GM20431 (cell line): ENCODE results near the gene CYB5A.

Source experiments
- in situ Hi-C: fragments of 300-500 bp; cut with MseI, MboI; formaldehyde crosslinking; loops from one replicate; pipeline ENCODE4 v1.15.0; 2020; ENCODE audit warnings: low sequenced_read_pairs; ENCODE audit not compliant: unreplicated experiment

Gene CYB5A, protein sequence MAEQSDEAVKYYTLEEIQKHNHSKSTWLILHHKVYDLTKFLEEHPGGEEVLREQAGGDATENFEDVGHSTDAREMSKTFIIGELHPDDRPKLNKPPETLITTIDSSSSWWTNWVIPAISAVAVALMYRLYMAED

DNA sequence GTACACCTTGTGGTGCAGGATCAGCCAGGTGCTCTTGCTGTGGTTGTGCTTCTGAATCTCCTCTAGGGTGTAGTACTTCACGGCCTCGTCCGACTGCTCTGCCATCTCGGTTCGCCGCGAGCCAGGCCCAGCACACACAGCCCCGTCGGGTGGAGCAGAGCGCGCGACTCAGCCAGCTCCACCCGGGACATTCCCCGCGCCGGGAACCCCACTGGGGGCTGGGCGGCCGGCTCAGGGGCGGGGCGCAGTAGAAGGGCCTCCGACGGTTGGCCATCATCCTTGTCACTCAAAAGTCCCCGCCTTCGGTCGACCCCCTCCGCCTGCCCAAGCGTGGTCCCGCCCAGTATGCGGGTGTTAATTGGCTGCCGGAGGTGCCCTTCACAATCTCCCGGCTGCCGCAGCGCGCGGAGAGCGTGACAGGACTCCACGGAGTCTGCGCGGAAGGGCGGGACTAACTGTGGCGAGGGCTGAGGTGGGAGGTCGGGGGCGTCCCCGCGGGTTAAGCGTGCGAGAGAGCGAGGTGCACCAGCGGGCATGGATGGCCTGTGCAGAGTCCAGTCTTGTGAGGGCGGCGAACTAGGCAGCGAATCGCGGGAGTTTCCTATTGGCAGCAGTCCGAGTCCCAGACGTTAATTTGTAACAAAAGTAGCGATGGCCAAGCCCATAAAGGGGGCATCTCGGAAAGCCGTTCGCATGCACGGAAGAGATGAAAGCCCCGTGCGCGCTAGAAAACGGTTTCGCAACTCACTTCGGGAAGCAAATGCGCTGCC, at the start of gene CYB5A:
CYB5A (minus strand) TSS at position 193 of the 770 bp plus-strand sequence; CDS start at position 105, 88 bp downstream.
- in situ Hi-C loops = no loop called here

DNA sequence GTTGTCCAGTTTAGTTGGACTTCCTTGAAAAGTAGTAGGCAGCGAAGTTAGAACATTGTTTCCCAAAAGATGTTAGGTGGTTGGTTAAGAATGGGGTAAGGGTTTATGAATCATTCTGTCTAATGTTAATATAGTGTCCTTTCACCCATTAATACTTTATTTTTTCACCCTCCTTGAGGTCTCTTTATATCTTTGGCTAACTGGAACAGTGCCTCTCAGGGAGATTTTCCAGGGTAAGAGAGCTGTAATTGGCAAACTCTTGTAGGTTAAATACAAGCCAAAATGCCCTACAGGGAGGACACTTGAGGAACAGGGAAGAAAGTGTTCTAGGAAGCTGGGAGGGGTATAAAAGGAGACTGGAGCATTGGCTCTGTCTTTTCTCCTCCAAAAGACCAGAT, 46.1 kb upstream of the CYB5A start:
- in situ Hi-C loops = loop anchor here (25.0 kb wide), 1 partner anchor 126 kb away; no protein-coding TSS in a partner anchor

DNA sequence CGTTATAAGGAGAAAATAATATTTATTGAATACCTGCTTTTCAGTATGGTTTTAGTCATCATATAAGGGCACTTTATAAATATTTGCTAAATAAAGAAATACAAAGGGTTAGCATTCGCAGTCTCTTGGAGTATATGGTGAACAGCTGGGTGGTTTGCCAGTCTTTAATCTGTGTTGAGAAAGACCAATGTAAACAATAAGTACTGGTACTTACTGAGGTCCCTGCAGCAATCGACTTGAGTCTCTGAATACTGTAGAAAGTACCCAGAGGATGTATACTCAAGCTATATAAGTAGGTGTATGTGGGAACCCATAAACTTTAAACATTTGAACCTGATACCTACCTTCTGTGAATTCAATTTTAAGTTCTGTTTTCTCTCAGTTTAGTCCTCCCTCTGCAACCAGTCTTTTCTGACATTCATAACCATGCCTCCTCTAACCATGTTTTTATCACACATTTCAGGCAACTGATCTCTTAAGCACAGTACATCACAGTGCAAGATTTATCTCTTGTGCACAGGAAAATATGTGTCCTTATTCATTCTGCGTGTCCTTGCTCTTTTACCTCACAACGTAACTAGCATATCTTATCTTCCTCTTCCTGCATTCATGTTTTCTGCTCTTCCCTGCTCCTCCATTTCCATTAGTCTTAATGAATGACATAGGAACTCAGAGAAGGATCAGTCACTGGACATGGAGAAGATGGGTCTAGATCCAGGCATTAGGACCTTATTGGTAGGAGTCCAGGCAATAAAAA, 45.6 kb upstream of the CYB5A start:
- in situ Hi-C loops = loop anchor here (25.0 kb wide), 1 partner anchor 125 kb away; no protein-coding TSS in a partner anchor

DNA sequence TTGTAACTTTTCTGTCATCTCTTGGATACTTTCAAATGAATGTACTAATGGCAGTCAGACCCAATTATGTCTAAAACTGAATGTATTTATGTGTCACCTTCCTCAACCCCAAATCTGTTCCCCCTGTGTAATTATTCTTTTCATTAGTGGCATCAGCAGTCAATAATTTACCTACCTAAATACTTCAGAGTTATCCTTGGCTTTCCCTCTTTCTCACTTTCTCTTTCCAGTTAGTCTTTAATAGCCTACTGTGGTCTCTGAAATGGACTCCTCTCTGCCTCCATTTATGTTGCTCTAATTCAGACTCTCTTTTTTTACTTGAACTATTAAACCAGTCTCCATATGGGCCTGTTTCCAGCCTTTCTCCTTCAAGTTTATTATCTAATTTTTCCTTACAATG, 44.9 kb upstream of the CYB5A start:
- in situ Hi-C loops = loop anchor here (25.0 kb wide), 1 partner anchor 124 kb away; no protein-coding TSS in a partner anchor

DNA sequence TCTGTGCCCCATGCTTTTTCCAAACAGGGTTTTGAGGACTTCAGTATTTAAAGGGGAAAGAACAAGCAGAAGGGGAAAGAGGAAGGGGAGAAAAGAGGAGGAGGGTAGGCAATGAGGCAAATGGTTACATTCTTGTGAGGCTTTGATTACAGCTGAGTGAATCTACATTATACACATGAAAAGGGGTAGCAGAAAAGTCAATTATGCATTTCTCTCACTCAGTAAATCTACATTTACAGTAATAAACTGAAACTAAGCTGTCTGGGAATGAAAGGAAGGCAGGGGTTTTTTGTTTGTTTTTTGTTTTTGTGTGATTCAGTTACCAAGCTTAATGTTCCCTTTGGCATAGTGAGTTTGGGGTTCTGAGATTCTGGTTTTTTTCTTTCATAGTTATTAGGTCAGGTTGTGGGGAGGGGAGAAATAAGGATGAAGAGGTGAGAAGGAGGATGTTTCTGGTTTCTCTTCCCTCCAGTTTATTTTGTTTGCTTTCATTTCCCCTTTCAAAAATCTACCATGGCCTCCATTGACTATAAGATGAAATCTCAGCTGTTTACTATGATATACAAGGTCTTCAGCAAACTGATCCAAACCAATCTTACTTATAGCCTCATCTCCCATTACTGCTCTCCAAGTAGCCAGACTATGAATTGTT, 42.6 kb upstream of the CYB5A start:
- in situ Hi-C loops = loop anchor here (25.0 kb wide), 1 partner anchor 122 kb away; no protein-coding TSS in a partner anchor

DNA sequence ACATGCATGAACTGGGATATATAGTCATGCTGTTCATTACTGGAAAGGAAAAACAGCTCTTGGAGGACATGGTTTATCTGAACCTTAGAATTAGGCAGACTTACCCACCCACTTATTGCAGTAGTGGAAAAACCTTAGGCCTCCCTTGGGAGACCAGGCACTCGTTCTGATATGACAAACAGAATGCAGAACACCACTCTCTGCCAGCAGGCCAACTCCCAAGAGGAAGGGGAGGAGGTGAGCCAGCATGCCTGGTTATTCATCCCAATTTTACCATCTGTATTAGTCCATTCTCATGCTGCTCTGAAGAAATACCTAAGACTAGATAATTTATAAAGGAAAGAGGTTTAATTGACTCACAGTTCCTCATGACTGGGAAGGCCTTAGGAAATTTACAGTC, 41.3 kb upstream of the CYB5A start:
- in situ Hi-C loops = loop anchor here (25.0 kb wide), 1 partner anchor 121 kb away; no protein-coding TSS in a partner anchor

DNA sequence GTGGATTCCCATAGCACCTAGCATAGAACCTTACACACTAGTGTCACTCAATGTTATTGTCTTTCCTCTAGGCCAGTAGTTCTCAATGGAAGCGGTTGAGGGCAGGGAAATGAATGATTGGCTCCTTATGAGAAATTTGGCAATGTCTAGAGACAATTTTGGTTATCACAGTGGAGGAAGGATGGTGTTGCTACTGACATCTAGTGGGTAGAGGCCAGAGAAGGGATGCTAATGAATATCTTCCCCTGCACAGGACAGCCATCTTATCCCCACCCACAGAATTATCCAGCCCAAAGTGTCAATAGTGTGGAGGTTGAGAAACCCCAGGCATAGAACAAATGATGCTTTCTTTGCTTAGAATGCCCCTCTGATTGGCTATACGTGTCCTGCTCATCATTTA, 39.6 kb upstream of the CYB5A start:
- in situ Hi-C loops = loop anchor here (25.0 kb wide), 1 partner anchor 119 kb away; no protein-coding TSS in a partner anchor

DNA sequence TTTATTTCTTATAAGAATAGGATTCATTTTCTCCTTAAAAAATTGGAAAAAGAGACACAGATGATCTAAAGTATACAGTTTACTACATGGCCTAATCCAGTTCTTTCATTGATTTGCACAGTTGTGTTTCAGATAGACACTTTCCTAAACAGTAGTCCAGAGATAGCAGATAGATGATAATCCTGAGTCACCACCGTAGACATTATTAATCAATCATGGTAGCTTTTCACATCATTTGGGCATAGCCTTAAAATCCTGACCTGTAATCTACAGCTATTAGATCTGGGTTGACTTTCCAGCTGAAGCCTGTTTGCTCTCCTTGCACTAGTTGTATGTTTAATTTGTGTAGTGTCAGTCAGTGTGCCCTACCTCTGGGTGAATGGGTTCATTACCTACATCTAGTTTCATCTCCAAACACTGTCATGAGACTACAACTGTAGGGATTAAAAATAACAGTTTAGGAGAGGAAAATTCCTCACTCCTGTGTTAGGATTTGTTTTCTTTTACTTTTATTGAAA, 38.0 kb upstream of the CYB5A start:
- in situ Hi-C loops = loop anchor here (25.0 kb wide), 1 partner anchor 117 kb away; no protein-coding TSS in a partner anchor

DNA sequence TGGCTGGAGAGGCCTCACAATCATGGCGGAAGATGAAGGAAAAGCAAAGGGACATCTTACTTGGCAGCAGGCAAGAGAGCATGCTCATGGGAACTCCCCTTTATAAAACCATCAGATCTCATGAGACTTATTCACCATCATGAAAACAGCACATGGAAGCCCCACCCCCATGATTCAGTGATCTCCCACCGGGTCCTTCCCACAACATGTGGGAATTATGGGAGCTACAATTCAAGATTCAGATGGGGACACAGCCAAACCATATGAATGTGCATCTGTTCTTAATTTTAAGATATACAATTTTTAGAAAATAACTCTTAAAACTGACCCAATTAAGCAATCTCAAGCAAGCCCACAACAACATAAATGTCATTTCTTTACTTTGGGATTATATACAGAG, 36.4 kb upstream of the CYB5A start:
- in situ Hi-C loops = loop anchor here (25.0 kb wide), 1 partner anchor 116 kb away; no protein-coding TSS in a partner anchor

DNA sequence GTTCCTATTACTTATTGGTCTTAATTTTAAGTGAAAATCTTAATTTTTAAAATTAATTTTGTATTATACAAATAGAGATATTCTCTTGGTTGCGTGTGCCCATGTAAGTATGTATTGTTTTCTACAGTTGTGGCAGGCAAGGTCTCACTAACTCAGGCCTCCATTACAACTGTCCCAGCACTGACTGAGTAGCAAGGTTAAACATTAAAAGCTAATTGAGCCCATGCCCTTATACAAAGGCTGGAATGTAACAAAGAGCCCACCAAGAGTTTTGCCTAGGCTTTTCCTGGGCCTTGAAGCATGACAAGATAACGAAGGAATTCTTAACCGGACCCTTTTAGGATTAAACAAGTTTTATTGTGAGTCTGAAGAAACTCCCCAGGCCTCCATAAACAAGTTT, 35.0 kb upstream of the CYB5A start:
- in situ Hi-C loops = loop anchor here (25.0 kb wide), 1 partner anchor 114 kb away; no protein-coding TSS in a partner anchor

DNA sequence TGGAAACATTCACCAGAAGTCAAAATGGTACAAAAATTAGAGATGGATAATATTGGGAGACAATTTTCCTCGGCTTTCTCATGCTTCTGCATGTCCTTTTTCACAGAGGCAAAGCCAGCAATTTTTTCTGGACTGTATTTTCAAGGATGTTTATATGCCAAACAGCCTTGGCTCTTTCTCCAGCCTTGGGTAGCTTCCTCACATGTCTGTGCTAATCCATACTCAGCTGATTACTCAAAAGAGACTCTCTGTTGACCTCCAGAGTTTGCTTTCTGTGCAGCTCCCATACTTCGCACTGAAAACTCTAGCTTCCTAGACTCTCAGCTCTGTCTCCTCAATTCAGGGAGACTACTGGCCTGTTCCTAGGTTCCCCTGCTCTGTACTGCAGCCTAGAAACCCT, 34.5 kb upstream of the CYB5A start:
- in situ Hi-C loops = loop anchor here (25.0 kb wide), 1 partner anchor 114 kb away; no protein-coding TSS in a partner anchor

DNA sequence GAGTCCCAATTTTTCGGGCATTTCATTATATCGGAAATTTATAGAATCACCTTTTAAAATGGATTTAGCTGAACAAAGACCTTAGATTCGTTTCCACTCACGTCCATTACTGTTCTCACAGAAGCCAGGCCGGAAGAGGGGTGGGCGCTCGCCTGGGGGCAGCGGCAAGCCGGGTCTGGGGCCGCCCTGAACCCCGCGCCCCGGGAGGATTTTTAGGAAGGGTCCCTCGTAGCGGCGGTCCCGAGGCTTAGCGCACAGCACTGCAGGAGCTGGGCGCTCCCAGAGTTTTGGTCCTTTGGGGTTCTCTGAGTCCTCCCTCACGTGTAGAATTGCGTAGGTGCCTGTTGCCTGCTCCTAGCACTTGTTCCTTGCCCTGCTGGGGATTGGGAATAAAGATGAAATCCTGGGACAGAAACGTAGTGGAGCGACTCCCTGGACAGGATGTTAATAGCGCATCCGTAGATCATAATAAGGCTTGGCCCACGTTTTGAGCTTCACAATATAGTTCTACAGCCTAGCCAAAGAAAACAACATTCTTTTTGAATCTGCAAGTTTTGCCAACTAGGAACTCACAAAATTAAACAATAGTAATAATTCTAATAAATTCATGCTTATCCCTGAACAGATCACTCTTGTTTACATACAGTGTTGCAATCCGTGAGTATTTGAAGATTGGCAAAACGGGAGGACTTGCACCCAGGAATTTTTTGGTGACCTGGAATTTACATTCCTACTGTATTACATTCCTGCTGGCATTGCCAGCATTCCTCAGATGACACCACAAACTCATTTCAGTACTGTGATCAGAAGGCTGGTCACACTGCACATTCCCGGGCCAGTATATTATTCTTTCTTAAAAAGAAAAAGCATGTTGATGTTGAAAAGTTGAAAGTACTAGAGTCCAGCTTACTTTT, 24.8 kb upstream of the CYB5A start:
- in situ Hi-C loops = no loop called here

DNA sequence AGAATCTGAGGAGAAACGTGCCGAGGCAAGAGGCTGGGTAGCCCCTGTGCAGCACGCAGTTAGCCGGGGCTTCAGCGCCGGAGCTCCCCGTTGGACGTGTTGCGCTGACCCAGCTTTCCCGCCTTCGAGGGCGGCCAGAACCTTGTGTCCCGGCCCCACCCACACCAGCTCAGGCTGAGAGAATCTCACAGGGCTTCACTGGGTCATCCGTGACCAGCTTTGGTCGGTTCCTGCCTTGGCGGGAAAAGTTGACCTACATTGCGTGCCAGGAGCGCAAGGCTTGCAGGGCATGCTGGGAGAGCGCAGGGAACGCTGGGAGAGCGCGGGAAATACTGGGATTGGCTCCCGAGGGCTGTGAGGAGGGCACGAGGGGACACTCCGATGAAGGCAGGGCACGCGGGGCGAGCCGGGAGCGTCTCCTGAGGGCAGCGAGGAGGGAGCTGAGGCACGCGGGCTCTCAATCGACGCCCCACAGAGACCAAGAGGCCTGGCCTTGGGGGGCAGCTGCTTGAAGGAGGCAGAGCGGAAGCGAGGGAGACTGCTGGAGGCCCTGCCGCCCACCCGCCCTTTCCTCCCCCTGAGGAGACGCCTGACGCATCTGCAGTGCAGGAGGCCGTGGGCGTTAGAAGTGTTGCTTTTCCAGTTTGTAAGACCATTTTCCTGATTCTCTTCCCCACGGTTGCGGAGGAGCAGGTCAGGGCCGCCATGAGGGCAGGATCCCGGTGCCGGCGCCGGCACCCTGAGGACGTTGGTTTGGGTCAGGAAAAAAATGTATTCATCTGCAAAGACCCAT, 23.9 kb upstream of the CYB5A start, which contains the start of gene C18orf63:
C18orf63 (plus strand) TSS at position 376 of the 793 bp plus-strand sequence. CDS start 2,027 bp downstream, outside the sequence.
- in situ Hi-C loops = no loop called here

DNA sequence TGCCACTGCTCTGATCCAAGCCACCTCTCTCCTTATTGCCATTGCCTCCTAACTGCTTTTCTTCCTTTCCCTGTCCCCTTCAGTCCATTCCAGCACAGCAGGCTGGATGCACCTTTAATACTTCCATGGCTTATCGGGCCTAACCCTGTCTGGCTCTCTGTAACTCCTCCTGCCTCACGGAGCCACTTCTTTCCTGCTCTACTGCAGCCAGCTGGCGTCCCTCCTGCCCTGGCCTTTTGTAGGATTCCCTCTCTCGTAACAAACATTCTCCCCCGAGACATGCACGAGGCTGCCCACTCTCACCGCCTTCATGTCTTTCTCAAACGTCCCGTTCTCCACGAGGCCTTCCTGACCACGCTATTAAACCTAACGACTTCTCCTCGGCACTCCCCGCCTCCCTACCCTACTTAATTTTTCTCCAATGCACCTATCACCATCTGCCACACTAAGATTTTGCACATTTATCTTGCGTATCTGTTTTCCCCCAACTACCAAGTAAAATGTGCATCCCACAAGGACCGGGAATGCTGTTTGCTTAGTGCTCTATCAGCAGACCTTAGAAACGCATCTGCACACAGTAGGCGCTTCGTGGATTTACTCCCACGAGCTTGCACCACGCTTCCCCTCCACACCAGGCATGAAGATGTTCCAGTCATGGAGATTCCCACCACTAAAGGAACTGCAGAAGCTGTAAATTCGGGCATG, 23.1 kb upstream of the CYB5A start:
- in situ Hi-C loops = no loop called here

DNA sequence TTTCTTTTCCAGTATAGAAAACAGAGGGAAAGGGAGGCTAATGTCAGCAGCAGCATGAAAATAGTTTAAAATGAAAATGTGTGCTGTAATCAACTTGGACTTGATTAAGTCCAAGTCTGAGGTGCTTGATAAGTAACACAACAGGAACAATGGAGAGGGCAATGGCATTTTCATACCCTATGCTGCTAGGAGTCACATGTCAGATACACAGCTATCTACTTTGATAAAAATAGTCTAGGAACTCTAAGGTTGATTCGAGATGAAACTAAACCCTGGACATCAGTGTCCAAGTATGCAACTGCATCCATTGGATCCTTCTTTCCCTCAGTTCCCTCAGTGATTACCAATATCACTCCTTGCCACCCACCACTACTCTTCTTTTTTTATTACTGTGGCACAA, 19.2 kb upstream of the CYB5A start:
- in situ Hi-C loops = no loop called here

DNA sequence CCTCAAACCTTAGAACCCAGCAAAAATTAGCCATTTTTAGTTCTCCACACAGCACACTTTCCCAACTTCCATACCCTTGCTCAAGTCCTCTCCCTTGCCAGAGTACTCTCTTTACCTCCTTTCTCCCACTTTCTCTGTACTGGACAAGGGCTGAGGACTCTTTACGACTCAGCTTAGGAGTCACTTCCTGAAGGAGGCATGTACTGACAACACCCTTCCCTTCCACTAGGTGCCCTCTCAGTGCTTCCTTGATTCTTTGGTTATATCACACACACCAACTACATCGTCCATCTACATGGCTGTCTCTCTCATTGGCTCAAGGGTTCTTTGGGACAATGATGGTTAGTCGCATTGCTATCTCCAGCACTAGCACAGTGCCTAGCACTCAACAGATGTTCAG, 18.6 kb upstream of the CYB5A start:
- in situ Hi-C loops = no loop called here

DNA sequence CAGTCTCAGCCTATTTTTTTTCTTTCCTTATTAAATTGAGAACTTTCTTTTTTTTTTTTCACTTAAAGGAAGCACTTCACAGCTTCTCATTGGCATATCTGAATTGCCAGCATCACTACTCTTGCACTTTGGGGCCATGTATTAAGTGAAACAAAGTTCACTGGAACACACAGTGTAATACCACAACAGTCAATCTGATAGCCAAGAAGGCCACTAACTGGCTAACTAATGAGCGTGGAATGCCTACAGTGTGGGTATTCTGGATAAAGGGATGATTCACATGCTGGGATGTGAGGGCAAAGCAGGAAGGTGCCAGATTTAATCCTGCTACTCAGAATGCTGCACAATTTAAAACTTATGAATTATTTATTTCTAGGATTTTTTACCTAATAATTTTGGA, 12.2 kb upstream of the CYB5A start:
- in situ Hi-C loops = no loop called here
